GM13977 (cell line): ENCODE measurements around the gene NUP42.

Source experiments
- DNase-seq: peaks from one replicate; pipeline ENCODE4 v3.0.0; 2012; ENCODE audit warnings: low spot score
- in situ Hi-C: fragments of 300-500 bp; cut with MboI; formaldehyde crosslinking; loops from one replicate; pipeline ENCODE4 v1.12.0; 2022; ENCODE audit warnings: low sequenced_read_pairs, low pct_unique_long_range_greater_than_20kb, mixed read lengths, inconsistent platforms; ENCODE audit not compliant: unreplicated experiment
- TF ChIP-seq, protein P1 (sequence below): IDR thresholded peaks from 2 replicates; pipeline ENCODE4 v1.5.1; 2012; ENCODE audit warnings: mild to moderate bottlenecking, control low read depth; ENCODE audit not compliant: insufficient read depth; ENCODE audit errors: extremely low read depth, missing control alignments

Gene NUP42

DNA sequence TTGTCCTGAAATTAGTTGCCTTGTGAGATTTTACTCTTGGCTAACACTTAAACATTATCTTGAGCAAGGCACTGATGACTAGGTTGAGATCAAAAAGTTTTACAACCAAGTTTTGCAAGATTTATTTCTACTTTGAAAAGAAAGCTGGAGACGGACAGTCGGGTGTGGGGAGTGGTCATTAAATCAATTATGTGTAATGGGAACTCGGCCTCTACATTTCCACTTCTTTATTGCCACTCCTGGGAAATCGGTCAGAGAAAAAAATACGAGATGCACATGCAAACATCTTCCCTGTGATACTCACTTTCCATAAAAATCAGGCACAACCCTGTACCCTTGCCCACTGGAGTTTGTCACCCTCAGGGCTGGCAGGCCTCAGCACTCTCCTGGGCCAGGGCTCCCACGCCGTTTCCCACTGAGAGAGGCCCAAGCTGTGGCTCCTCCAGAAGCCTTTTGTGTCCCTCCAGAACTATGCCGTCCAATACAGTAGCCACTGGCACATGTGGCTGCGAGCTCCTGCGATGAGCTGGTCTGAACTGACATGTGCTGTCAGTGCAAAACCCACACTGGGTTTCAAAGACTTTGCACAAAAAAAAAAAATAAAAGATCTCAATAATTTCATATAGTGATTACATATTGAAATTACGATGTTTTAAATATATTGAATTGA, 57.3 kb downstream of the NUP42 start:
- in situ Hi-C loops = no loop called here
- TF ChIP-seq, protein P1, sequence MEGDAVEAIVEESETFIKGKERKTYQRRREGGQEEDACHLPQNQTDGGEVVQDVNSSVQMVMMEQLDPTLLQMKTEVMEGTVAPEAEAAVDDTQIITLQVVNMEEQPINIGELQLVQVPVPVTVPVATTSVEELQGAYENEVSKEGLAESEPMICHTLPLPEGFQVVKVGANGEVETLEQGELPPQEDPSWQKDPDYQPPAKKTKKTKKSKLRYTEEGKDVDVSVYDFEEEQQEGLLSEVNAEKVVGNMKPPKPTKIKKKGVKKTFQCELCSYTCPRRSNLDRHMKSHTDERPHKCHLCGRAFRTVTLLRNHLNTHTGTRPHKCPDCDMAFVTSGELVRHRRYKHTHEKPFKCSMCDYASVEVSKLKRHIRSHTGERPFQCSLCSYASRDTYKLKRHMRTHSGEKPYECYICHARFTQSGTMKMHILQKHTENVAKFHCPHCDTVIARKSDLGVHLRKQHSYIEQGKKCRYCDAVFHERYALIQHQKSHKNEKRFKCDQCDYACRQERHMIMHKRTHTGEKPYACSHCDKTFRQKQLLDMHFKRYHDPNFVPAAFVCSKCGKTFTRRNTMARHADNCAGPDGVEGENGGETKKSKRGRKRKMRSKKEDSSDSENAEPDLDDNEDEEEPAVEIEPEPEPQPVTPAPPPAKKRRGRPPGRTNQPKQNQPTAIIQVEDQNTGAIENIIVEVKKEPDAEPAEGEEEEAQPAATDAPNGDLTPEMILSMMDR = no peak
- DNase-seq = no peak

DNA sequence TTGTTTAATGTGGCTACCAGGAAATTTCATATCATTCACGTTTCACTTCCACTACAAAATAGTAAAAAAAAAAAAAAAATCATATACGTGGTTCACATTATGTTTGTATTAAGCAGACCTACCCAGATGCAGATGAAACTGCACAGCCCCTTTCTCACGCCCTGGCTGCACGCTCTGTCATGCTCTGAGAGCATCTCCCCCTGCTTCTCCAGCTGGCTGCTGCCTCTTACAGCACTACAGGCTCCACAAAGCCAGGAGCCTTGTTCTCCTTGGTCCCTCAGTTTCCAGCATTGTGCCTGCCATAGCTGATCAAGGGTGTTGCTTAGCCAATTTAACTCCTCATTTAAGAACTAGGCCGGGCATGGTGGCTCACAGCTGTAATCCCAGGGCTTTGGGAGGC, 57.9 kb downstream of the NUP42 start:
- no peak for DNase-seq
- TF ChIP-seq, protein P1 = no peak
- in situ Hi-C loops = no loop called here

DNA sequence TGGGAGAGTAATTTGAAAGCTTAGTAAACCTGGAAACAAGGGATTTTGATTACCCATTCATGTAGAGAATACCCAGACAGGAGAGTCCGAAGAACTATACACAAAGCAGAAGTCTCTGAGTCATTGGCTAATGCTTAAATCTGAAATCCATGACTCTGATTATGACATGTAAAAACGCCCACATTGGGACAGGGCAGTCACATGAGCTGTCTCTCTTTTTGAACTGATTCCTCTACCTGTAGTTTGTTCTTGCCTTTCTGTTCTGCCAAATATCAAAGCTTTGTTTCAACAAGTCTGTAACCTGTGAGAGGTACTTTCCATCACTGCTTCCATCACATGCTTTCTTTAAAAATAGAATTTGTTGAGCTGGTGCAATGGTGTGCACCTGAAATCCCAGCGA, 60.5 kb downstream of the NUP42 start:
- in situ Hi-C loops = no loop called here
- DNase-seq = peak; percentile 45
- TF ChIP-seq, protein P1 = no peak

DNA sequence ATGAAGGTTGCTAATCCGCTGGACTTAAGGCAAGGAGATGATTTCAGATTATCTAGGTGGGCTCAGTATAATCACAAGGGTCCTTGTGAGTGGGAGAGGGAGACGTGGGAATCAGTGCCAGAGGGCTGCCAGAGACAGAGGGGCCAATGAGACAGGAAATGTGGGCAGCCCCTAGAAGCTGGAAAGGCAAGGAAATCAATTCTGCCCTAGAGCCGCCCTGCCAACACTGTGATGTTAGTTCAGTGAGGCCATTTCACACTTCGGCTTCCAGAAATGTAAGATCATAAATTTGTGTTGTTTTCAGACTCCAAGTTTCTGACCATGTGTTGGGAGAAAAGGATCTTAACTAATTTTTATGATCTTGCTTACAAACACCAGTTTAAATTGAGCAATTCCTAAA, 61.1 kb downstream of the NUP42 start:
- no peak for DNase-seq
- in situ Hi-C loops = no loop called here
- TF ChIP-seq, protein P1 = no peak

DNA sequence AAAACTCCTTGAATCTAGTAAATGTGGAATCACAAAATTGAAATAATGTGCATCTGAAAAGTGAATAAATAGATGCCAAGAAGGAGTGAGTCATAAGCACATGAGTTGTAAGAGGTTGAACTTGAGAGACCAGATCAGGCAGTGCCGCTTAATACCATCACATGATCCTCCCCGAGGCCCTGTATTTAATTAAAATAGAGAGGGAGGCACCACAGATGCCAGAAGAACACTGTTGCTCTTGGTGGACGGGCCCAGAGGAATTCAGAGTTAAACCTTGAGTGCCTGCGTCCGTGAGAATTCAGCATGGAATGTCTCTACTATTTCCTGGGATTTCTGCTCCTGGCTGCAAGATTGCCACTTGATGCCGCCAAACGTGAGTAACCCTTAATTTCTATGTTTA, 64.7 kb downstream of the NUP42 start, which contains the start of gene GPNMB:
Gene GPNMB, plus strand, starts transcription at position 221 of the 400 bp plus-strand sequence. Its CDS starts 83 bp downstream, at position 304.
- TF ChIP-seq, protein P1 = no peak
- in situ Hi-C loops = no loop called here
- DNase-seq = no peak

DNA sequence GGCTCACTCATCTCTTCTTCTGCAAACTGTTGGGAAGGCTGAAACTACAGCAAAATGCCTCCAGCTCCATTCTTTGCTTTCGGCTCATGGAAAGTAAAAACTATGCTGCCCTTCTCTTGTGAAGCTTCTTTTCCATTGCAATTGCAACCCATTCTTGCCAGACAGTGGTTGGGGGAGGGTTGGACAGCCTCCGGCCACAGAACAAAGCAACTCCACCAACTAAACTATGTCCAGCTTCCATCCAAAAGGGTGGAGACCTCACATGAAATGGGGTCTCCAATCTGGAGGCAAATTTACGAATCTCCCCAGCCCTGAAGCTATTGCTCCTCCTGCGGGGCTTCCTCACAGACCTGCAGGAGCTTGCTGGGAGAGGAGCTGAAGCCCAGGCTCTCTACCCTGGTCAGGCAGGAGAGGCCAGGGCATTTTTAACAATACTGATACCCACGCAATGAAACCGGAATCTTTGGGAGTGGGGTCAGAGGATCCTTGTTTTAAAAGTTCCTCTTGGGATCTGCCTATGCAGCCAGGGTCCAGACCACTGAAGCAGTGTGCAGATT, 65.3 kb downstream of the NUP42 start:
- in situ Hi-C loops = no loop called here
- TF ChIP-seq, protein P1 = no peak
- DNase-seq = no peak
